ENCODE results near the gene TUBA8.
"Not testable (repeated sequence)": the region's sequence is repeated elsewhere in the genome, so short reads cannot be mapped to it uniquely, and the experiment has no call there.

TUBA8 gene

GRCh38 chr22:18105981-18106380 is 4.6 kb upstream of the TUBA8 start:
- Mint-ChIP-seq H3K9me3 (peaks cover 17% of the 10 kb centered on the region), H3K27me3 (peaks cover 42% of the 10 kb centered on the region), H3K4me1 (ENCODE audit: low read depth) (peaks cover 14% of the 10 kb centered on the region), H3K36me3 (ENCODE audit: low read depth) (peaks cover 22% of the 10 kb centered on the region)
- intact Hi-C loops (cut with micrococcal nuclease); H3K4me3 Mint-ChIP-seq; H3K27ac Mint-ChIP-seq: not testable (repeated sequence)

GRCh38 chr22:18106550-18107341 is 3.9 kb upstream of the TUBA8 start:
- Mint-ChIP-seq H3K4me1 (ENCODE audit: low read depth) (peaks cover 16% of the 10 kb centered on the region), H3K36me3 (ENCODE audit: low read depth) (peaks cover 16% of the 10 kb centered on the region), H3K27me3 (peaks cover 50% of the 10 kb centered on the region), H3K9me3 (peaks cover 17% of the 10 kb centered on the region)
- H3K27ac Mint-ChIP-seq; intact Hi-C loops (cut with micrococcal nuclease); H3K4me3 Mint-ChIP-seq: not testable (repeated sequence)

- Mint-ChIP-seq H3K36me3 (ENCODE audit: low read depth) (peaks cover 10% of the 10 kb centered on the region), H3K4me1 (ENCODE audit: low read depth) (peaks cover 16% of the 10 kb centered on the region), H3K27ac (no peak overlapping the region), H3K9me3 (peaks cover 17% of the 10 kb centered on the region), H3K27me3 (peaks cover 62% of the 10 kb centered on the region), H3K4me3 (no peak overlapping the region)
- intact Hi-C loops (cut with micrococcal nuclease), result no loop called here
These were observed 2.4 kb upstream of the TUBA8 start for GRCh38 chr22:18108187-18108586.

GRCh38 chr22:18109410-18110193 is 1.0 kb upstream of the TUBA8 start:
- Mint-ChIP-seq H3K27ac (no peak overlapping the region), H3K4me3 (no peak overlapping the region), H3K27me3 (peaks cover 77% of the 10 kb centered on the region), H3K9me3 (peaks cover 17% of the 10 kb centered on the region), H3K36me3 (ENCODE audit: low read depth) (peaks cover 3% of the 10 kb centered on the region), H3K4me1 (ENCODE audit: low read depth) (peaks cover 27% of the 10 kb centered on the region)
- intact Hi-C loops (cut with micrococcal nuclease), result no loop called here

GRCh38 chr22:18110954-18111758 is 547 bp downstream of the TUBA8 start:
- Mint-ChIP-seq H3K9me3 (peaks cover 11% of the 10 kb centered on the region), H3K4me3 (no peak overlapping the region), H3K27me3 (peaks cover 87% of the 10 kb centered on the region), H3K27ac (no peak overlapping the region), H3K36me3 (ENCODE audit: low read depth) (no peaks in the 10 kb centered on the region), H3K4me1 (ENCODE audit: low read depth) (peaks cover 35% of the 10 kb centered on the region)
- intact Hi-C loops (cut with micrococcal nuclease), result no loop called here

GRCh38 chr22:18111759-18112330 is 1.2 kb downstream of the TUBA8 start:
- H3K9me3 Mint-ChIP-seq, result peaks cover 4% of the 10 kb centered on the region
- H3K27ac Mint-ChIP-seq, result no peak overlapping the region
- no peaks in the 10 kb centered on the region for H3K36me3 Mint-ChIP-seq (ENCODE audit: low read depth)
- peaks cover 37% of the 10 kb centered on the region for H3K4me1 Mint-ChIP-seq (ENCODE audit: low read depth)
- intact Hi-C loops (cut with micrococcal nuclease), result no loop called here
- H3K27me3 Mint-ChIP-seq, result peaks cover 87% of the 10 kb centered on the region
- no peak overlapping the region for H3K4me3 Mint-ChIP-seq

- Mint-ChIP-seq H3K4me1 (ENCODE audit: low read depth) (peaks cover 37% of the 10 kb centered on the region), H3K9me3 (no peaks in the 10 kb centered on the region), H3K4me3 (no peak overlapping the region), H3K36me3 (ENCODE audit: low read depth) (no peaks in the 10 kb centered on the region), H3K27me3 (peaks cover 86% of the 10 kb centered on the region), H3K27ac (no peak overlapping the region)
- intact Hi-C loops (cut with micrococcal nuclease), result no loop called here
These were observed 1.8 kb downstream of the TUBA8 start for GRCh38 chr22:18112440-18112839.

GRCh38 chr22:18113680-18114394 is 3.2 kb downstream of the TUBA8 start:
- H3K27ac Mint-ChIP-seq, result no peak overlapping the region

GRCh38 chr22:18114495-18114894 is 3.9 kb downstream of the TUBA8 start:
- Mint-ChIP-seq H3K27ac (no peak overlapping the region), H3K36me3 (ENCODE audit: low read depth) (no peaks in the 10 kb centered on the region), H3K27me3 (peaks cover 84% of the 10 kb centered on the region), H3K4me3 (no peak overlapping the region), H3K4me1 (ENCODE audit: low read depth) (peaks cover 41% of the 10 kb centered on the region), H3K9me3 (no peaks in the 10 kb centered on the region)
- intact Hi-C loops (cut with micrococcal nuclease), result no loop called here

More at GRCh38 chr22:18113680-18114394, 3.2 kb downstream of the TUBA8 start:
- no peak overlapping the region for H3K4me3 Mint-ChIP-seq
- peaks cover 37% of the 10 kb centered on the region for H3K4me1 Mint-ChIP-seq (ENCODE audit: low read depth)
- intact Hi-C loops (cut with micrococcal nuclease), result no loop called here
- H3K36me3 Mint-ChIP-seq (ENCODE audit: low read depth), result no peaks in the 10 kb centered on the region
- peaks cover 82% of the 10 kb centered on the region for H3K27me3 Mint-ChIP-seq
- H3K9me3 Mint-ChIP-seq, result no peaks in the 10 kb centered on the region

GRCh38 chr22:18114976-18115652 is 4.5 kb downstream of the TUBA8 start:
- Mint-ChIP-seq H3K9me3 (no peaks in the 10 kb centered on the region), H3K4me1 (ENCODE audit: low read depth) (peaks cover 41% of the 10 kb centered on the region), H3K27me3 (peaks cover 80% of the 10 kb centered on the region), H3K36me3 (ENCODE audit: low read depth) (no peaks in the 10 kb centered on the region), H3K27ac (no peak overlapping the region), H3K4me3 (no peak overlapping the region)
- intact Hi-C loops (cut with micrococcal nuclease), result no loop called here

- H3K27ac Mint-ChIP-seq, result no peak overlapping the region
- intact Hi-C loops (cut with micrococcal nuclease), result no loop called here
These were observed 5.3 kb downstream of the TUBA8 start for GRCh38 chr22:18115906-18116371.

GRCh38 chr22:18116634-18117033 is 6.0 kb downstream of the TUBA8 start:
- peaks cover 66% of the 10 kb centered on the region for H3K27me3 Mint-ChIP-seq
- no peaks in the 10 kb centered on the region for H3K9me3 Mint-ChIP-seq
- intact Hi-C loops (cut with micrococcal nuclease), result no loop called here
- peaks cover 35% of the 10 kb centered on the region for H3K4me1 Mint-ChIP-seq (ENCODE audit: low read depth)
- H3K4me3 Mint-ChIP-seq, result no peak overlapping the region
- no peak overlapping the region for H3K27ac Mint-ChIP-seq
- H3K36me3 Mint-ChIP-seq (ENCODE audit: low read depth), result no peaks in the 10 kb centered on the region

More at GRCh38 chr22:18115906-18116371, 5.3 kb downstream of the TUBA8 start:
- Mint-ChIP-seq H3K4me3 (no peak overlapping the region), H3K36me3 (ENCODE audit: low read depth) (no peaks in the 10 kb centered on the region), H3K9me3 (no peaks in the 10 kb centered on the region), H3K27me3 (peaks cover 73% of the 10 kb centered on the region), H3K4me1 (ENCODE audit: low read depth) (peaks cover 37% of the 10 kb centered on the region)

Data from dendritic cell treated with granulocyte-macrophage colony-stimulating factor and Interleukin-4, amounts not matched to agents 40 ng/mL and 50 ng/mL, for 4 days (primary cell).